ENCODE data around the gene CCDC32. TPM values are rescaled to one million over a fixed set of nuclear protein-coding genes. Genes with fewer than 3 reads are reported as not detected.

Gene CCDC32
- total and polyA plus RNA-seq, 2 of the 13 experiments (the other 11 are each of a cell fraction or from before 2014, with no cell fraction given), result 10.8 to 23.2 TPM

GRCh38 chr15:40593588-40594428 is 29.0 kb upstream of the CCDC32 start, which contains the start of gene KNL1 (continued):
- TF ChIP-seq, protein P1, sequence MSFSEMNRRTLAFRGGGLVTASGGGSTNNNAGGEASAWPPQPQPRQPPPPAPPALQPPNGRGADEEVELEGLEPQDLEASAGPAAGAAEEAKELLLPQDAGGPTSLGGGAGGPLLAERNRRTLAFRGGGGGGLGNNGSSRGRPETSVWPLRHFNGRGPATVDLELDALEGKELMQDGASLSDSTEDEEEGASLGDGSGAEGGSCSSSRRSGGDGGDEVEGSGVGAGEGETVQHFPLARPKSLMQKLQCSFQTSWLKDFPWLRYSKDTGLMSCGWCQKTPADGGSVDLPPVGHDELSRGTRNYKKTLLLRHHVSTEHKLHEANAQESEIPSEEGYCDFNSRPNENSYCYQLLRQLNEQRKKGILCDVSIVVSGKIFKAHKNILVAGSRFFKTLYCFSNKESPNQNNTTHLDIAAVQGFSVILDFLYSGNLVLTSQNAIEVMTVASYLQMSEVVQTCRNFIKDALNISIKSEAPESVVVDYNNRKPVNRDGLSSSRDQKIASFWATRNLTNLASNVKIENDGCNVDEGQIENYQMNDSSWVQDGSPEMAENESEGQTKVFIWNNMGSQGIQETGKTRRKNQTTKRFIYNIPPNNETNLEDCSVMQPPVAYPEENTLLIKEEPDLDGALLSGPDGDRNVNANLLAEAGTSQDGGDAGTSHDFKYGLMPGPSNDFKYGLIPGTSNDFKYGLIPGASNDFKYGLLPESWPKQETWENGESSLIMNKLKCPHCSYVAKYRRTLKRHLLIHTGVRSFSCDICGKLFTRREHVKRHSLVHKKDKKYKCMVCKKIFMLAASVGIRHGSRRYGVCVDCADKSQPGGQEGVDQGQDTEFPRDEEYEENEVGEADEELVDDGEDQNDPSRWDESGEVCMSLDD (CRISPR knock-in tag; IDR thresholded peaks at IDR 0.05; ENCODE audit: borderline replicate concordance), result no peak
- TF ChIP-seq KDM2A (CRISPR knock-in tag; IDR thresholded peaks at IDR 0.05; ENCODE audit: borderline replicate concordance, low read depth) (peak; percentile 60), RFX3 (CRISPR knock-in tag; IDR thresholded peaks at IDR 0.05) (no peak), ZC3H13 (CRISPR knock-in tag; IDR thresholded peaks at IDR 0.05) (no peak; the same call in 1 of the 2 replicates), ZNF317 (CRISPR knock-in tag; IDR thresholded peaks at IDR 0.05) (peak; percentile 62; the same call in 1 of the 2 replicates), ZNF549 (CRISPR knock-in tag; IDR thresholded peaks at IDR 0.05) (0 out of 2 replicates have a peak, but pooled peaks have one; percentile 60), FOSL2 (CRISPR knock-in tag; IDR thresholded peaks at IDR 0.05) (peak; percentile 71), ZNF609 (CRISPR knock-in tag; IDR thresholded peaks at IDR 0.05; ENCODE audit: borderline replicate concordance) (no peak), TOPORS (CRISPR knock-in tag; IDR thresholded peaks at IDR 0.05) (no peak), FOXA1 (IDR thresholded peaks at IDR 0.05) (no peak), FOXA1 (CRISPR knock-in tag; IDR thresholded peaks at IDR 0.05) (0 out of 2 replicates have a peak, but pooled peaks have one; percentile 11), ZBTB42 (CRISPR knock-in tag; IDR thresholded peaks at IDR 0.05) (no peak), RBAK (CRISPR knock-in tag; IDR thresholded peaks at IDR 0.05) (peak; percentile 43; the same call in 1 of the 2 replicates), ZZZ3 (CRISPR knock-in tag; IDR thresholded peaks at IDR 0.05; ENCODE audit: borderline replicate concordance) (no peak), DDIT3 (CRISPR knock-in tag; IDR thresholded peaks at IDR 0.05) (peak; percentile 67; the same call in 1 of the 2 replicates), CREBL2 (CRISPR knock-in tag; IDR thresholded peaks at IDR 0.05; ENCODE audit: borderline replicate concordance) (peak; percentile 78; the same call in 1 of the 2 replicates), ZNF350 (CRISPR knock-in tag; IDR thresholded peaks at IDR 0.05; ENCODE audit: borderline replicate concordance, low read depth) (peak; percentile 56; the same call in 1 of the 2 replicates), RFX5 (IDR thresholded peaks at IDR 0.05; ENCODE audit: low read depth, low read length) (no peak), TRIM24 (CRISPR knock-in tag; IDR thresholded peaks at IDR 0.05) (no peak)
- TF ChIP-seq, protein P2, sequence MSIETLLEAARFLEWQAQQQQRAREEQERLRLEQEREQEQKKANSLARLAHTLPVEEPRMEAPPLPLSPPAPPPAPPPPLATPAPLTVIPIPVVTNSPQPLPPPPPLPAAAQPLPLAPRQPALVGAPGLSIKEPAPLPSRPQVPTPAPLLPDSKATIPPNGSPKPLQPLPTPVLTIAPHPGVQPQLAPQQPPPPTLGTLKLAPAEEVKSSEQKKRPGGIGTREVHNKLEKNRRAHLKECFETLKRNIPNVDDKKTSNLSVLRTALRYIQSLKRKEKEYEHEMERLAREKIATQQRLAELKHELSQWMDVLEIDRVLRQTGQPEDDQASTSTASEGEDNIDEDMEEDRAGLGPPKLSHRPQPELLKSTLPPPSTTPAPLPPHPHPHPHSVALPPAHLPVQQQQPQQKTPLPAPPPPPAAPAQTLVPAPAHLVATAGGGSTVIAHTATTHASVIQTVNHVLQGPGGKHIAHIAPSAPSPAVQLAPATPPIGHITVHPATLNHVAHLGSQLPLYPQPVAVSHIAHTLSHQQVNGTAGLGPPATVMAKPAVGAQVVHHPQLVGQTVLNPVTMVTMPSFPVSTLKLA (IDR thresholded peaks at IDR 0.05), result no peak
